ENCODE results near the gene HACD3. TPM values are rescaled to one million over a fixed set of nuclear protein-coding genes. Genes with fewer than 3 reads are reported as not detected.

The HACD3 gene
- total and polyA plus RNA-seq, 9 of the 15 experiments (the other 6 are each of a cell fraction or from before 2014, with no cell fraction given), result 48.1 to 117 (median 72.8) TPM

DNA sequence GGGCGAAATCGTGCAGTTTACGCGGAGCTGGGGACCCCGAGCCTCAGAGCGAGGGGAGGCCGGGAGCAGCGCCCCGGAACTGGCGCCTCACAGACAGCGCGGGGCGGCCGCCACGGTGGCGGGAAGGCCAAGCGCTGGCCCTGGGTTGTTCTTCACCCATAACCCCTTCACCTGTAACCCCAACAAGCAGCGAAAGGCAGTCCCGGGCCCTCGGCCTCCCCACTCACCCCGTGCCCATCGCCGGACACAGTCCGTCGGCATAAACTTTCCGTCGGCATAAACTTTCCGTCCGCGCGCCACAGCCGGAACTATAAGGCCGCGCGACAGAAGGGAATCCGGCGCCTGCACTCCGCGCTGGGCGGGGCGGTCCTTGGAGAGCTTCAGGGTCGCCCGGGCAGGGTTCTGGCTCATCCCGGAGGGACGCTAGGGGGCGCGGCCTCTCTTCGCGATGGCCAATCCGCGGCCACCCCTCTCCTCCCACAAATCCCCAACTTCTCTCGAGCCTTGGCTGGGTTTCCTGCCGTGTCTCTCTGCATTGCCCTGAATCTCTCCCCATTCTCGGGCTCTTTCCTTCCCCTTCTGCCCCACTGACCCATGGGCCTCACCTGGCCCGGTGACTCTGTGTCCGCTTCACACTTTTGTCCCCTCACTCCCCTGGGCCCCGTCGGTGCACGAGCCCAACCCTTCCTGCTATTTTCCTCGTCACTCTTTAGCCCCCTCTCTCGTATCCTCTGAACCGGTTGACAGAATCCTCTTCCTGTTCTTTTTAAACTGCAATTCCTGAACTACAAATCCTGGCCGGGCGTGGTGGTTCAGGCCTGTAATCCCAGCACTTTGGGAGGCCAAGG, 80.8 kb downstream of the HACD3 start, which contains the start of gene INTS14 (continued):
- TF ChIP-seq, protein P1, sequence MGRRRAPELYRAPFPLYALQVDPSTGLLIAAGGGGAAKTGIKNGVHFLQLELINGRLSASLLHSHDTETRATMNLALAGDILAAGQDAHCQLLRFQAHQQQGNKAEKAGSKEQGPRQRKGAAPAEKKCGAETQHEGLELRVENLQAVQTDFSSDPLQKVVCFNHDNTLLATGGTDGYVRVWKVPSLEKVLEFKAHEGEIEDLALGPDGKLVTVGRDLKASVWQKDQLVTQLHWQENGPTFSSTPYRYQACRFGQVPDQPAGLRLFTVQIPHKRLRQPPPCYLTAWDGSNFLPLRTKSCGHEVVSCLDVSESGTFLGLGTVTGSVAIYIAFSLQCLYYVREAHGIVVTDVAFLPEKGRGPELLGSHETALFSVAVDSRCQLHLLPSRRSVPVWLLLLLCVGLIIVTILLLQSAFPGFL (CRISPR knock-in tag; IDR thresholded peaks at IDR 0.05), result no peak
- no peak for TF ChIP-seq RBM15 (IDR thresholded peaks at IDR 0.05; ENCODE audit: insufficient read depth, low read length)
- TF ChIP-seq PHTF2 (CRISPR knock-in tag; IDR thresholded peaks at IDR 0.05), result no peak
- TF ChIP-seq, protein P2, sequence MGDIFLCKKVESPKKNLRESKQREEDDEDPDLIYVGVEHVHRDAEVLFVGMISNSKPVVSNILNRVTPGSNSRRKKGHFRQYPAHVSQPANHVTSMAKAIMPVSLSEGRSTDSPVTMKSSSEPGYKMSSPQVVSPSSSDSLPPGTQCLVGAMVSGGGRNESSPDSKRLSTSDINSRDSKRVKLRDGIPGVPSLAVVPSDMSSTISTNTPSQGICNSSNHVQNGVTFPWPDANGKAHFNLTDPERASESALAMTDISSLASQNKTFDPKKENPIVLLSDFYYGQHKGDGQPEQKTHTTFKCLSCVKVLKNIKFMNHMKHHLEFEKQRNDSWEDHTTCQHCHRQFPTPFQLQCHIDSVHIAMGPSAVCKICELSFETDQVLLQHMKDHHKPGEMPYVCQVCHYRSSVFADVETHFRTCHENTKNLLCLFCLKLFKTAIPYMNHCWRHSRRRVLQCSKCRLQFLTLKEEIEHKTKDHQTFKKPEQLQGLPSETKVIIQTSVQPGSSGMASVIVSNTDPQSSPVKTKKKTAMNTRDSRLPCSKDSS (IDR thresholded peaks at IDR 0.05; ENCODE audit: low read depth, partially characterized antibody), result no peak
- peak; percentile 89 for TF ChIP-seq TARDBP (IDR thresholded peaks at IDR 0.05)
- TF ChIP-seq, protein P3, sequence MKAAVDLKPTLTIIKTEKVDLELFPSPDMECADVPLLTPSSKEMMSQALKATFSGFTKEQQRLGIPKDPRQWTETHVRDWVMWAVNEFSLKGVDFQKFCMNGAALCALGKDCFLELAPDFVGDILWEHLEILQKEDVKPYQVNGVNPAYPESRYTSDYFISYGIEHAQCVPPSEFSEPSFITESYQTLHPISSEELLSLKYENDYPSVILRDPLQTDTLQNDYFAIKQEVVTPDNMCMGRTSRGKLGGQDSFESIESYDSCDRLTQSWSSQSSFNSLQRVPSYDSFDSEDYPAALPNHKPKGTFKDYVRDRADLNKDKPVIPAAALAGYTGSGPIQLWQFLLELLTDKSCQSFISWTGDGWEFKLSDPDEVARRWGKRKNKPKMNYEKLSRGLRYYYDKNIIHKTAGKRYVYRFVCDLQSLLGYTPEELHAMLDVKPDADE (conservative IDR thresholded peaks at IDR 0.05; ENCODE audit: control insufficient read depth, low read depth, low read length), result peak; percentile 93
- peak; percentile 70; the same call in 1 of the 2 replicates for TF ChIP-seq MEF2A (IDR thresholded peaks at IDR 0.05; ENCODE audit: control insufficient read depth, low read depth, low read length)
- peak; percentile 66; the same call in 1 of the 2 replicates for TF ChIP-seq ZNF263 (CRISPR knock-in tag; IDR thresholded peaks at IDR 0.05; ENCODE audit: borderline replicate concordance)
- TF ChIP-seq MAFK (IDR thresholded peaks at IDR 0.05; ENCODE audit: low read length), result peak; percentile 6; the same call in 1 of the 2 replicates
- TF ChIP-seq, protein P4, sequence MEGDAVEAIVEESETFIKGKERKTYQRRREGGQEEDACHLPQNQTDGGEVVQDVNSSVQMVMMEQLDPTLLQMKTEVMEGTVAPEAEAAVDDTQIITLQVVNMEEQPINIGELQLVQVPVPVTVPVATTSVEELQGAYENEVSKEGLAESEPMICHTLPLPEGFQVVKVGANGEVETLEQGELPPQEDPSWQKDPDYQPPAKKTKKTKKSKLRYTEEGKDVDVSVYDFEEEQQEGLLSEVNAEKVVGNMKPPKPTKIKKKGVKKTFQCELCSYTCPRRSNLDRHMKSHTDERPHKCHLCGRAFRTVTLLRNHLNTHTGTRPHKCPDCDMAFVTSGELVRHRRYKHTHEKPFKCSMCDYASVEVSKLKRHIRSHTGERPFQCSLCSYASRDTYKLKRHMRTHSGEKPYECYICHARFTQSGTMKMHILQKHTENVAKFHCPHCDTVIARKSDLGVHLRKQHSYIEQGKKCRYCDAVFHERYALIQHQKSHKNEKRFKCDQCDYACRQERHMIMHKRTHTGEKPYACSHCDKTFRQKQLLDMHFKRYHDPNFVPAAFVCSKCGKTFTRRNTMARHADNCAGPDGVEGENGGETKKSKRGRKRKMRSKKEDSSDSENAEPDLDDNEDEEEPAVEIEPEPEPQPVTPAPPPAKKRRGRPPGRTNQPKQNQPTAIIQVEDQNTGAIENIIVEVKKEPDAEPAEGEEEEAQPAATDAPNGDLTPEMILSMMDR (IDR thresholded peaks at IDR 0.05 in 2 of 3, conservative IDR thresholded peaks at IDR 0.05 in 1 of 3; ENCODE audit: insufficient read depth in 2 of 3, low read depth in 1 of 3, low read length in 3 of 3), result peak; percentile 72 to 85 (median 80)
- 0 out of 2 replicates have a peak, but pooled peaks have one; percentile 47 for TF ChIP-seq ZFPM2 (CRISPR knock-in tag; IDR thresholded peaks at IDR 0.05)
- peak; percentile 92; the same call in 1 of the 2 replicates for TF ChIP-seq ZC3H11A (IDR thresholded peaks at IDR 0.05; ENCODE audit: low read depth, low read length)
- no peak for TF ChIP-seq ZNF695 (CRISPR knock-in tag; IDR thresholded peaks at IDR 0.05)
- TF ChIP-seq, protein P5, sequence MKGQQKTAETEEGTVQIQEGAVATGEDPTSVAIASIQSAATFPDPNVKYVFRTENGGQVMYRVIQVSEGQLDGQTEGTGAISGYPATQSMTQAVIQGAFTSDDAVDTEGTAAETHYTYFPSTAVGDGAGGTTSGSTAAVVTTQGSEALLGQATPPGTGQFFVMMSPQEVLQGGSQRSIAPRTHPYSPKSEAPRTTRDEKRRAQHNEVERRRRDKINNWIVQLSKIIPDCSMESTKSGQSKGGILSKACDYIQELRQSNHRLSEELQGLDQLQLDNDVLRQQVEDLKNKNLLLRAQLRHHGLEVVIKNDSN (CRISPR knock-in tag; IDR thresholded peaks at IDR 0.05), result peak; percentile 52
- peak; percentile 95 for TF ChIP-seq RBFOX2 (IDR thresholded peaks at IDR 0.05; ENCODE audit: low read depth, low read length)
- peak; percentile 95 for TF ChIP-seq SUPT5H (IDR thresholded peaks at IDR 0.05)
- TF ChIP-seq NR3C1 (CRISPR knock-in tag; IDR thresholded peaks at IDR 0.05), result no peak
- TF ChIP-seq ZNF79 (CRISPR knock-in tag; IDR thresholded peaks at IDR 0.05; ENCODE audit: low read depth), result no peak
- peak; percentile 99 for TF ChIP-seq XRCC5 (IDR thresholded peaks at IDR 0.05; ENCODE audit: low read depth, low read length)
- peak; percentile 89 for TF ChIP-seq POLR2H (tag; IDR thresholded peaks at IDR 0.05; ENCODE audit: low read depth)
- no peak for TF ChIP-seq SREBF2 (CRISPR knock-in tag; IDR thresholded peaks at IDR 0.05)
- no peak for TF ChIP-seq XRCC4 (IDR thresholded peaks at IDR 0.05; ENCODE audit: extremely low read depth, insufficient read depth, insufficient read length)

Data from K562 (cell line).